CD4-positive, alpha-beta T cell treated with Interleukin-15 for 1 hour (primary cell): Measurements from ENCODE around the gene GALNT17.

ENCODE experiments used
- DNase-seq: peaks from one replicate; pipeline ENCODE4 v3.0.0-alpha.2; 2020

The GALNT17 gene

DNA sequence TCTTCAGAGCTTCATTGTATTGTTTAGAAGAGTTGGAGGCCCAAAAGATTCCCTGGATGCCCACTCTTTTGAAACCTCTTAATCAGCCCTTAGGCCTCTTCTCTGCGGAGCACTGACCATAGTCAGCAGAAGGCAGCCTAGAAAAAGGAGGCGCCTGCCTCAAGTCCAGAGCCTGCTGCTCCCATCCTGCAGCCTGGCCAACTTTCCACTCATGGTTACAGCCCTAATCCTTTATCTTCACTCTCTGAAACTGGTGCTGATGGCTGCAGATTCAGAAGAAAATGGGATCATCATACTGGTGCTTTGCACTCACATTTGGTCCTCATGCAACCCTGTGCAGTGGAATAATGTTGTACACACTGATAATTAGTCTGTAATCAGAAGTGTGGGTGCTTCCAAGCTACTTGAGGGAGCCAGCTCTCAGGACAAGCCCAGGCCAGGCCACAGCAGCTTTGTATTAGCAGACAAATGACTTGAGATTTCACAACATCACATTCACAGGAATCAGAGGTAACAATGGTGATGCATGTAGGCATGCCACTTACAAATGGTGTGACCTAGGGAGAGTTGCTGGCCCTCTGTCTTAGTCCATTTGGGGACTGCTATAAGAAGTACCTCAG, 272.9 kb downstream of the GALNT17 start:
- DNase-seq: no peak

DNA sequence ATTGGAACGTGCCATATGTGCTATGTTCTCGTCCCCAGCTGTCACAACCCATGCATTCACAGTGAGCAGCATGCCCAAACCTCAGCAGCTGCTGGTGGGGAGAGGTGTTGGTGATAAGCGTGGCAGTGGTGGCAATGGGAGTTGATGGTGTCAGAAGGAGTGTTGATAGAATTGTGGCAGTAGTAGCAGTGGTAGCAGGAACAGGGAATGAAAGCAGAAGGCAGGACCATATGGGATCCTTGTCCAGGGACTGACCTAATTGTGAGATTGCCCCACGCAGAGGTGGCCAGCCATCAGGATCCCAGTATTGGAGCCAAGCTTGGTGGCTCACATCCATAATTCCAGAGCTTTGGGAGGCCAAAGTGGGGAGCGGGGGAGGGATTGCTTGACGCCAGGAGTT, 276.3 kb downstream of the GALNT17 start:
- DNase-seq: no peak

DNA sequence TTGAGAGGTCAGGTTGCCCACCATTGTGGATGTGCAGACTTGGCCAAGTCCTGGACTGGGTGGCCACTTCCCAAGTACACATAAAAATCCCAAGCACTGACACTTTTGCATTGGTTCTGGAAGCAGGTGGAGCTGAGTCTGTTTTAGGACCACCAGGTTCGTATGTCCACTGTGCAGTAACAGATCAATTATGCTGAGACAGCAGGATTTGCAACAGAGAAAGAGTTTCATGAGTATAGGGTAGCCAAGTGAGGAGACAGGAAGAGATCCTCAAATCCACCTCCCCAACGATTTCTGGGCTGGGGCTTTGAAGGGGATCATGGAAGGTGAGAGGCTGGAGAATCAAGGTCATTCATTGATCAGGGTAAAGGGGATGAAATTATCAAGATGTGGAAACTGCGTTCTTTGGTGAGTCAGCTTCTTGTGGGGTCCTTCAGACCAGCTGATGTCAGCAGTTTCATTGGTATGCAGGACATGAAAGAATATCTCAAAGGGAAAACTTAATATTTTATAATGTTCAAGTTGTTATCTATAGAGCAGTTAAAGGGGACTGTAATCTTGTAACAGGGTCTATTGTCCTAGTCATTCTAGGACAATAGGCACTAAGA, 277.7 kb downstream of the GALNT17 start:
- no peak for DNase-seq

DNA sequence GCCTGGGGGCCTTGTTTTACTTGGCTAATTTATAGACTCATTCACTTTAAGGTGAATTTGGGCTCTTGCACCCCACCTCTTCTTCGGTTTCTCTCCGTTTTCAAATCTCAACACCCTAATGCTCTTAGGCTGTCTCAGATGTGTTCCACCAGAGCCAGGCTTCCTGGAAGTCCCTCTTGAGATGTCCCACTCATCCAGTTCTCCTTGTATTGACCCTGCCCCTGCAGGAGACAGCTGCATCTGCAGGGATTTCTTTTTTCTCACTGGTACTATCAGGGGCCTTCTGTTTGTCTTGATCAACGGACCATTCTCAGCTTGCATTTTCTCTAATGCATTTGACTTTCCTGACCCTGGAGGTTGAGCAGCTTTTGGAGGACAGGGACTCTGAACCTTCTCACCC, 279.5 kb downstream of the GALNT17 start:
- no peak for DNase-seq

DNA sequence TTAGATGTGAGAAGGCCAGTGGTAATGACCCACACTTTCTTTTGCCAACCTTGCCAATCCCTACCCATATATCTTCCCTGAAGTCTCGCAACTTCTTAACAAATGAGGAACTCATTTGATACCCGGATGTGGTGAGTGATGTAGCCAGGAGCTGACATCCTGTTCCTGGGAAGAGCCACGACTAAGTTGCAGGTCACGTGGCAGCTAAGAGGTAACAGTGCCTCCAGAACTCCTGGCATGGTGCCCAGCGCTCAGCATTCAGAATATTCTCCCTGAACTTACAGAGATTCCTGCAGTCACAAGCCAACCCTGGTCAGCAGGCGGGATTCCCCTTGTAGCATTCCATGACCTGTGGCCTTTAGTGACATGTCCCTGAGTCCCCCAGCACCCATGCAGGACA, 282.5 kb downstream of the GALNT17 start:
- DNase-seq: no peak

DNA sequence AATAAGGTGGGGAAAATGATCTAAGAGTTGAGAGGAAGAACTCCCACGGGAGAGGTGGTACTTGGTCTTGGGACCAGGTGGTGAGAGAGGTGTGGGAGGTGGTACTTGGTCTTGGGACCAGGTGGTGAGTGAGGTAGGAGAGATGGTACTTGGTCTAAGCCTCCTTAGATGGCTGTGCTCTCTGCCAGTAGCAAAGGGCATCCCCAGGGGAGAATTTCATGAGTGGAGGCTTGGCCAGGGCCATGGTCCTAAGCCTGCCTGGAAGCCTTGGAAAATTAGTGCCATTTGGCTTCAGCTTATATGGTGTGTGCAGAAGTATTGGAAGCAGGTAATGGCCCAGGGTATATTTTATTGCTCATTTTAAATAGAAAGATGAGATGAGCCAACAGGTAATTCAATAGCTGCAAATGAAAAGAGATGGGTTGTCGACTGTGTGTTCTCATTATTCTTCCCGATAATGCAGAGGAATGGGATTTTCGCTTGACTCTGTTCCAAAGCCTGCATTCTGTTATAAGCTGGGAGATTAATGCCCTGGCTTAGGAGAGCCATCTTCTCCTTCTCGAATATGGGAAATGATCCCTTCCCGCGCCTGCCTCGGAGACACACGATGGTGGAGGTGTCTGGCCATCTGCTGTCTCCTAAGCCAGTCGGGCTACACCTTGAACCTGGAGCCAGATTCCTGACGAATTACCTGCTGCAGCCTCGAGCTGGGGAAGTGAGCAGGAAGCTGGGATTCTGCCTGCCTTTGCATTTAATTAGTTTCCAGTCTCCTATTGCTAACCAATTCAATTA, 287.8 kb downstream of the GALNT17 start:
- DNase-seq: no peak

DNA sequence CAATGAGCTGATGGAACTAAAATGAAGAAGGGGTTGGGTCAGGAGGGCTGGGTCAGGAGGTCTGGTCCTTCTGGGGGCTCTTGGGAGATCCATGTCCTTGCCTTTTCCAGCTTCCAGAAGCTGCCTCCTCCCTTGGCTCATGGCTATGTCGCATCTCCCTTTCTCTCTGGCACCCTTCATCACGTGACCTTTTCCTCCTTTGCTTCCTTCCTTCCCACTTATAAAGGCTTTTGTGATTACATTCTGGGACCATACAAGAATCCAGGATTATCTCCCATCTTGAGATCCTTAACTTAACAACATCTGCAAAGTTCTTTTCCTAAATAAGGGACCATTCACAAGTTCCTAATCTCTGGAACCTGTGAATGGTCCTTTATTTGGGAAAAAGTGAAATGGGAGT, 290.2 kb downstream of the GALNT17 start:
- no peak for DNase-seq

DNA sequence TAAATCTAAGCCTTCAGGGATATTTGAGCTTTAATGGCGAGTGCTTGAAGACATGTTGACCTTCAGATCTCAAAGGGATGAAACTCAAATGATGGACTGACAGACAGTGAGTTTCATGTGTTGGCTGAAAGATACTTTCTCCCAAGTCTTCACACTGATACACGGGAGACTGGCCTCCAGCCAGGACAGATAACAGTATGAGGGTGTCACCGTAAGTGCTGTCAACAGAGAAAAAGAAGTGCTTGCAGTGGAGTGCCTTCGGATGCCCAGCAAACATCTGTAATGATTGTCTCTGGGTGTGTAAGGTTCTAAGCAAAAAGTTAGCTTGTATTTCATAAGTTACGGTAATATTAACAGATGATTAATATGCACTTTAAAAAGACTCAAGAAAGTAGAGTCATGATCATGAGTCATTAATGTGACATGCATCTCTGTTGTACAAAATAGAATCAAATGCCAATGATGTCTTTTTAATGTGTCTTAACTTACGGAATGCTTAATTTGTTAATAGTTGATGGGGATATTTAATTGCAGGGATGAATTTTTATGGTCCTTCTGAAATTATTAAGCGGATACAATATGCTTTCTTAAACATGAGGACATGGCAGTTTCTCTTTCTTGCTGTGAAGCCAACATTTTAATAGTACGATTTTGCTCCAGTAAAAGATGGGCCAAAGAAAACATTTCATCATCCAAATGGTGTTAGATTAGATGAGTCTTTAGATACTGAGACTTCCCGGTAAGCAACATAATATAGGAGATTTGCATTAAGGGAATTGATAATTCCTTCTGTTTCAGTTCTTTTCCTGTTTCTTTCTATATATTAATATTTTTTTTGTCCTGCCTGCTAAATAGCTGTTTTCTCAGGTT, 292.5 kb downstream of the GALNT17 start:
- no peak for DNase-seq

DNA sequence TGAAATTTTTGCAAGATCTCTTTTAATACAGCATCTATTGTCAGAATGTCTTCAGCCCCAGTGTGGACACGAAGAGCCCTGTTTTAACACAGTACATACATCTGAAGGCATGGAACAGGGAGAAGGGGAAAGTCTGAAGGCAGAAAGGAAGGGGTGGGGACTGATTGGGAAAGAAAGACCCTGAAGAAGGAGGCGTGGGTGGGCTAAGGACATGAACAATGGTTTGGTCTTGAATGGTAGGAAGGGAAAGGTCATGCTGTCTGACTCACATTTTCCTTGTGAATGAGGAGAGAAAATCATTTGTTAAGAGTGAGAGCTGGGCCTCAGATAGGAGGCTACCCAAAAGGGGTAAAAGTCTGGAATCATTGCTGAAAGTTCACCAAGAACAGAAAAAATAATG, 297.1 kb downstream of the GALNT17 start:
- no peak for DNase-seq

DNA sequence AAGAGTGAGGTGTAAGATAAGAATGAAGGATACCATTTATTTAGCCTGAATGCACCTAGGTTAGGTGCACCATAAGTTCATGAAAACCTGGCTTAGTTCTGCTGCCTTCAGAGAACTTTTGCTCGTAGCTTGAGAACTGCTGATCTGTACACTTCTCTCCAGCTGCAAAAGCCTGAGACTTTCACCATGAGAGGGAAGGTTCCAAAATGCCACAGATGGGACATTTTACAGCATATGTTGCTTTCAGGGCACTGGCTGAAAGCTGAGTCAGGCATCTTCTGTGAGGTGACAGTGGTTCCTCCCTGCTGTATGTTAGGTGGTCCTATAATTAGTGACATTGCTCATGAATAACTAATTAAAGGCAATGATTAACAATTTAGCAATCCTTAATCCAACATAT, 298.3 kb downstream of the GALNT17 start:
- no peak for DNase-seq

DNA sequence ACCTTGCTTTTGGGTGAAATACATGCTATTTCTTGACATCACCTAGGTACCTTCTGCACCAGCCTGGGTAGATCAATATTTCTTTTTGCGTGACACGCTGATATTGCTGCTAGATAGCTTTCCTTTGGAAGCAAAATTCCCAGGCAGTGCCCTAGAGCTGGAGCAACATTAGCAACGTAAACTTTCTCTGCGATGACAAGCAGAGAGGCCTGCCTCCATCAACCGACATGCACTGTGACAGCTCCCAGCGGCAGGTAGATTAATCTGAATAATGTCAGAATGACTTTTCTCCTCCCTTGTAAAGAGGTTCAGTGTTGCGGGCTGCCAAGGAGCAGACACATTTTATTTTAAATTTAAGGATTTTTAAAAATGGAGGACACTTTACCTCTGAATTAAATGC, 307.4 kb downstream of the GALNT17 start:
- DNase-seq: no peak

DNA sequence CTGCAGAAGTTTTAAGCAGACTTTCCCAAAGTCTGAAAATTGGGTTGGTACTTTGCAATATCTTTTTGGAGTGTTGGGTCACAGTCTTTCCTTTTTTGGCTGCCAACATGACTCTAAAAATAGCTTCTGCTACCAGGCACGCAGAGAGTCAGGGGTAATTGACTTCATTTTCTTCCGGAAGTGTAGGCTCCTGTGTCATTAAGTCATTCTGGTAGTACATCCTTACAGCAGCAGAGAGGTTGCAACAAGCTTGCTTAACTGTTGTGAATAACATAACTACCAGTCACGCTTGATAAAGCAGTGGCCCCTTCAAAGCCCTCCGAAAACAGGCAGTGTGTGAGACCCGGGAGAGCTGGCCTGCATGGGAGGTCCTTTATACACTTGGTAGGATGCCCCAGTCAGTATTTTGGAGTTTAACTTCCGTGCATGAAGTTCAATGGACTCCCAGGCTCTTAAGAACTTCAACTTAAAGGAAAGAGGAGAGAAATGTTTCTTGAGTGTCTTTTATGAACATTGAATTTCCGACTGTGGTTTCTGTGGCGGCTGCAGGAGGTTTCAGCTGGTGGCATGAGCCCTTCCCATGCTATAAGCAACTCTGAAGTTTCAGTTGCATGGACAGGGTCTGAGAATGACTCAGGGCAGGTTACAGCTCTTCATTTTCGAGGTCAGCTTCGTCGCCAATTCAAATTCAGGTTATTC, 310.7 kb downstream of the GALNT17 start:
- no peak for DNase-seq

DNA sequence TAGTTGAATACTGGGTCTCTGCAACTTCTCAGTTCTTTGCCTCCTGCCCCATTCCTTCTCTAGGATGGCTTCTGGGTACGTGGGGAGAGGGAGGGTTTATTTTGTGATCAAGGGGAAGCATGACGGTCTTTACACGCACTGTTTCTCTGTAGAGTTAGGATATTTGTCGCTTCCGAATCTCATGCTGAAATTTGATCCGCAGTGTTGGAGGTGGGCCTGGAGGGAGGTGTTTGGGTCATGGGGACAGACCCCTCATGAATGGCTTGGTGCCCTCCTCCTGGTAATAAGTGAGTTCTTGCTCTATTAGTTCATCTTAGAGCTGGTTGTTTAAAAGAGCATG, 311.2 kb downstream of the GALNT17 start:
- DNase-seq: no peak

DNA sequence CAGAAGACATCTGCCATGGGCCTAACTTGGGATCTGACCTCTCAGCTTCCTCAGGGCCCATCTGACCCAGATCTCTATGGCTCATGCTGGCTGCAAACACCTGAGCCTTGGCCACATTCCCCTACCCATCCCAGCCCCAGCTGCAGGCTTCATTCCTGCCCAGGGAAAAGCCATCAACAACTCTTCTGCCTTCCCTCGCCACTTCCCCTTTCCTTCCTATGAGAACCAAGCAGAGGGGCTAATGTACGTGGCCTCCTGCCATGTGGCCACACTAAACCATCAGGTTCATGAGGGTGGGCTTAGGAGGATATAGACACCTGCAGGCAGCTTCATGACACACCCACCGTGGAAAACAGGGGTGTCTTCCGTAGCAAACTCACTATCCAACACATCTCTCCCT, 312.2 kb downstream of the GALNT17 start:
- no peak for DNase-seq

DNA sequence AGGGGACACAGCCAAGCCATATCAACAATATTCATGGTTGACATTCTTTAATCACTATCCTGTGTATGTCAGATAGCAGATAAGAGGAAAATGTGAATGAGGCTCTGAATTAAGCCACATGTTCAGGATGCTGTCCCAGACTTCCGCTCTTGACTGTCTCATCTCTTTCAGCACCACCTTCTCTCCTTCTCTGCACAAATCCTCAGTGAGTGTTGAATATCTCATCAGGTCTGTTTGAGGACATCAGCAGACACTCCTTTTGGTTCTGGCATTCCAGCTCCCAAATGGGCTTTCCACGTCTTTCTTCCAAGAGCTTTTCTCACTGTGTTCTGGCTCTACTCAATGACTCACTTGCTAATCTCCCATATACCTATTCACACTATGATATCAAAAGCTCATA, 321.7 kb downstream of the GALNT17 start:
- no peak for DNase-seq

DNA sequence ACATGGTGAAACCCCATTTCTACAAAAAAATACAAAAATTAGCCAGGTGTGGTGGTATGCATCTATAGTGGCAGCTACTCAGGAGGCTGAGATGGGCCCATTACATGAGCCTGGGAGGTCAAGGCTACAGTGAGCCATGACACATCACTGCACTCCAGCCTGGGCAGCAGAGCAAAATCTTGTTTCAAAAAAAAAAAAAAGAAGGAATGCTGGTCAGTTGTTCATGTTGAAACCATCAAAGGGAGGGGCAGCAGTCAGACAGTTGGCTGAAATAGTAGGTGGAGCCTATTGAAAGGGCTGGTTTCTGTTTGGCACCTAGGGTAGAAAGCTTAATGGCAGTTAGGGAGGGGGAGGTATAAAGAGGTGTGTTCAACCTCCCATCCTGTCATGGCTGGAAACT, 323.0 kb downstream of the GALNT17 start:
- no peak for DNase-seq

DNA sequence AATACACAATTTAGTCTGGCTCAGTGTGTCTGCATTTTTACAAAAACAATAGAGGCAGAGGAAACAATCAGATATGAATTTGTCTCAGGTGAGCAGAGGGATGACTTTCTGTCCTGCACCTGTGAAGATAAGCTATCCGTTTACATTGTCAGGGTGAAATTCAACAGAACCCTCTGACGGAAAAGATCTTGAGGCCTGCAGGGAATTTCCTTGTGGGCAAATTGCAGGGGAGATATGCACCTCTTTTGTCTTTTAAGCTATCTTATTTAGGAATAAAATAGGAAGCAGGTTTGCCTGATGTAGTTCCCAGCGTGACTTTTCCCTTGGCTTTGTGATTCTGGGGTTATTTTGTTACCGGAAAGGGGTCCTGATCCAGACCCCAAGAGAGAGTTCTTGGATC, 325.1 kb downstream of the GALNT17 start:
- no peak for DNase-seq

DNA sequence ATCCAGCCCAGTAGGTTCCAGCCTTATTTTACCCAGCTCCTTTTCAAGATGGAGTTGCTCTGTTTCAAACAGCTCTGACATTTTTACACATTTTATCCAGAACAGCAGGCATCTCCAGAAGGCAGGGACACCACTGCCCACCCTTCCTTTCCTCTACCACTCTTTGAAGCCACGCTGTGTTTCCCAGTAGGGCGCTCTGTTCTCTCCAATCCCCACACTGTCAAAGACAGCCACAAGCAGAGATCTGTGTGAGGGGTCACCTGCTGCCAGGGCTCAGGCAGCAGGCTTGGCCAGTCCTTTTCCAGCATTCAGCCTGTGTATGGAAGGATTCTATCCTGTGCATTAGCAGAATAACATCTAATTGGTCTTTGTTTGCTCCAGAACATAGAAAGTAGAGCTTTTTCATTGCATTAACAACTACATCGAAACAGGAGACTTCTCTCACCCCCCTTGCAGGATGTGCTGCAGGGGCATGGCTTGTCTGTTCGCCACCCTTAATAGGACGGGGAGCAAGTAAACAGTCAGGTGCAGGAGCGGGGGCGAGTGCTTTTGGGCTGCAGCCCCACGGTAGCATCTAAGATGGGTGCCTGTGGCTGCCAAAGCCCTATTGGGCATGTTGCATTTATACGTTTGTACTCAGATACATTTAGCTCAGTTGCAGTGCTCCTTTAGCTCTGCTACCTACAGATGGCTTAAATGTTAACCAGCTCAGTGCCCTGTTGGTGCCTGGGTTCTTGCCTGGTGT, 326.1 kb downstream of the GALNT17 start:
- no peak for DNase-seq

DNA sequence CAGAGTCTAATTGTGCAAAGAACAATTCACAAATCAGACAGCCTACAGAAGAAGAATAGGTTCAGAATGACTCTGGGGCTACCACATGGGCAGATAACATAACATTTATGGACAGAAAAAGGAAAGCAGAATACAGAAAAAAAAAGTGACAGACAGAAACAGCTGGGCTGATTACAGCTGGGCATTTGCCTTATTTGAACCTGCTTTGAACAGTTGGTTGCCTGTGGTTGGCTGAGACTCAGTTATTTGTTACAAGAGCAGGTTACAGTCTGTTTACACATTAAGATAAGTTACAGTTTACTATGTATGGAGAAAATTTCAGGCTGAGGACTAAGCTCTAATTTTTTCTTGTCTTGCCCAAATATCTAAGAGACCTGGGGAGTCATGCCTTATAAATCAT, 327.2 kb downstream of the GALNT17 start:
- no peak for DNase-seq

DNA sequence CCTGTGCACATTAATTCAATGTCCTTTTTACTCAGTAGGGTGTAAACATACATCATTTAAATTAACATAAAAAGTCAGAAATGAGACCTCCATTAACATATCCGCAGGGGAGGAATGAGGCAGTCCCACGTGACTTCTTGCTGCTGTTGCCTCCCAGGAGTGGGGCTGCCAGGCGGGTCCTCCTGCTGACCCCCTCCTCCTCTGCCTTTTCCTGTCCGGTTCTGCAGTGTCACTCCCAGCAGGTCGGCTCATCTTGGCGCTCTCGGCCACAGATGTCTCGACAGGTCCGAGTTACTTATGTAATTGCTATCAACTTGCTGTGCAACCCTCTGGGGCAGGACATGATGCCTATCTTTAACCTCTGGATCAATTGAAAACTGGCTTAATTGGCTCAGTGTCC, 329.6 kb downstream of the GALNT17 start:
- DNase-seq: no peak

DNA sequence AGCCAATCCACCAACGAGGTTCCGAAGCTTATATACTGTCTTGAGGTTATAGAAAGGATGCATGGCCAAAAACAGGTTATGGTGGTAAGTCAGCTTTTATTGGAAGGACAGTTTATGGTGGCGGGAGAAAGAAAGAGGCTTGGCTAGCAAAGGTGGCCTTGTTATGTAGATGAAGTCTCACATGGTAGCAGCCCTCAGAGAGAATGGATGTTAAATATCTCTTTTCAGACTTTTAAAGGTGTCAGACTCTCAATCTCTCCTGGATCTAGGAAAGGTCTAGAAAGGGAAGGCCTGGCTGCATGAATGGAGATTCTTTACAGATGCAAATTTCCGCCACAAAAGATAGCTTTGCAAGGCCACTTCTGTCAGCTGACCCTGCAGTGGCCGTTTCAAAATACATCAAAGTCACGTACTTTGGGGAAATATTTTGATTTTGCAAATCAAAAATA, 333.8 kb downstream of the GALNT17 start:
- no peak for DNase-seq
